ENCODE measurements around the gene GALE. TPM values are rescaled to one million over a fixed set of nuclear protein-coding genes. Genes with fewer than 3 reads are reported as not detected.

The GALE gene
- total and polyA plus RNA-seq, 2 of the 13 experiments (the other 11 are each of a cell fraction or from before 2014, with no cell fraction given): 85.2 to 88.4 TPM

DNA sequence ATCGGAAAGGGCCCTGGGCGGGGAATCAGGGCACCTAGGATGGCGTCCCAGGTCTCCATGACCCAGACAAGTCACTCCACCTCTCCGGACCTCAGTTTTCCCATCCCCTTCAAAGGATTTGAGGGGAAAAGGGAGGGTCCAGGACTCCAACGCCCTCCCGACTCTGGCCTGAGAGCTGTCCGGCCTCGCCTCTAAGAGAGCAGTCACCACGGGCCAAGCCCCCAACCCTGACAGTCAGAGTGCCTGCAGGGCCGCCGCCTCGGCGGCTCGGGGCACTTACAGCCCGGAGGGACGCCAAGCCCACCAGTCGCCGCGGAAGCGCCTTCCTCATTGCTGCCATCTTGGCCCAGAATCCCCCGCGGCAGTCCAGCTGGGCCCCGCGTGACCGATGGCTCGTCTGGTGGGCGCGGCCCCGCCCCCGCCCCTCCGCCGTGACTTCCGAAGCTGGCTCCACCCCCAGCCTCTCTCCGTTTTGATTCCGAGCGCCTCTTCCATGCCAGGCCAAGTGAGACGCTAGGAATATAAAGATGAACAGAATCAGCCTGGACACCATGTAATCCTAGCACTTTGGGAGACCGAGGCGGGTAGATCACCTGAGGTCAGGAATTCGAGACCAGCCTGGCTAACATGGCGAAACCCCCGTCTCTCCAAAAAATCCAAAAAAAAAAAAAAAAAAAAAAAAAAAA lies 24.7 kb upstream of the GALE start, which contains the start of gene HMGCL (continued):
- TF ChIP-seq GPN1 (CRISPR knock-in tag; IDR thresholded peaks at IDR 0.05; ENCODE audit: borderline replicate concordance) (no peak), ISL2 (CRISPR knock-in tag; IDR thresholded peaks at IDR 0.05) (peak; percentile 68; the same call in 1 of the 2 replicates), ZNF354B (CRISPR knock-in tag; IDR thresholded peaks at IDR 0.05) (peak; percentile 73; the same call in 1 of the 2 replicates), ZNF329 (CRISPR knock-in tag; IDR thresholded peaks at IDR 0.05; ENCODE audit: low read depth) (peak; percentile 88), EED (CRISPR knock-in tag; IDR thresholded peaks at IDR 0.05) (peak; percentile 87), ZNF543 (CRISPR knock-in tag; IDR thresholded peaks at IDR 0.05) (peak; percentile 63; the same call in 1 of the 2 replicates), ZIK1 (CRISPR knock-in tag; IDR thresholded peaks at IDR 0.05; ENCODE audit: borderline replicate concordance, low read depth) (peak; percentile 61; the same call in 1 of the 2 replicates), ZNF558 (CRISPR knock-in tag; IDR thresholded peaks at IDR 0.05; ENCODE audit: borderline replicate concordance) (0 out of 2 replicates have a peak, but pooled peaks have one; percentile 42), PITX1 (CRISPR knock-in tag; IDR thresholded peaks at IDR 0.05) (no peak; the same call in 1 of the 2 replicates), PCBP2 (optimal IDR thresholded peaks at IDR 0.05; ENCODE audit: low read depth, low read length, poor library complexity, severe bottlenecking) (no peak), HNF4A (CRISPR knock-in tag; IDR thresholded peaks at IDR 0.05) (peak; percentile 25), ZNF256 (CRISPR knock-in tag; conservative IDR thresholded peaks at IDR 0.05) (0 out of 2 replicates have a peak, but pooled peaks have one; percentile 77), DNMT1 (CRISPR knock-in tag; IDR thresholded peaks at IDR 0.05) (0 out of 2 replicates have a peak, but pooled peaks have one; percentile 54), ZNF501 (CRISPR knock-in tag; IDR thresholded peaks at IDR 0.05) (peak; percentile 76; the same call in 1 of the 2 replicates), TEAD3 (CRISPR knock-in tag; optimal IDR thresholded peaks at IDR 0.05; ENCODE audit: borderline replicate concordance) (peak; percentile 68), BCL6 (CRISPR knock-in tag; IDR thresholded peaks at IDR 0.05) (peak; percentile 62), ZNF275 (CRISPR knock-in tag; IDR thresholded peaks at IDR 0.05; ENCODE audit: borderline replicate concordance) (peak; percentile 89), ZNF350 (CRISPR knock-in tag; IDR thresholded peaks at IDR 0.05; ENCODE audit: borderline replicate concordance, low read depth) (peak; percentile 87; the same call in 1 of the 2 replicates), ELF3 (CRISPR knock-in tag; IDR thresholded peaks at IDR 0.05) (peak; percentile 60), ZNF644 (CRISPR knock-in tag; IDR thresholded peaks at IDR 0.05; ENCODE audit: low read depth) (peak; percentile 57; the same call in 1 of the 2 replicates), CENPX (CRISPR knock-in tag; IDR thresholded peaks at IDR 0.05) (no peak), ZFY (CRISPR knock-in tag; IDR thresholded peaks at IDR 0.05) (peak; percentile 81), ZNF263 (CRISPR knock-in tag; IDR thresholded peaks at IDR 0.05) (peak; percentile 51; the same call in 1 of the 2 replicates)
- TF ChIP-seq, protein P1, sequence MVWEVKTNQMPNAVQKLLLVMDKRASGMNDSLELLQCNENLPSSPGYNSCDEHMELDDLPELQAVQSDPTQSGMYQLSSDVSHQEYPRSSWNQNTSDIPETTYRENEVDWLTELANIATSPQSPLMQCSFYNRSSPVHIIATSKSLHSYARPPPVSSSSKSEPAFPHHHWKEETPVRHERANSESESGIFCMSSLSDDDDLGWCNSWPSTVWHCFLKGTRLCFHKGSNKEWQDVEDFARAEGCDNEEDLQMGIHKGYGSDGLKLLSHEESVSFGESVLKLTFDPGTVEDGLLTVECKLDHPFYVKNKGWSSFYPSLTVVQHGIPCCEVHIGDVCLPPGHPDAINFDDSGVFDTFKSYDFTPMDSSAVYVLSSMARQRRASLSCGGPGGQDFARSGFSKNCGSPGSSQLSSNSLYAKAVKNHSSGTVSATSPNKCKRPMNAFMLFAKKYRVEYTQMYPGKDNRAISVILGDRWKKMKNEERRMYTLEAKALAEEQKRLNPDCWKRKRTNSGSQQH (CRISPR knock-in tag; IDR thresholded peaks at IDR 0.05; ENCODE audit: low read depth): peak; percentile 63; the same call in 1 of the 2 replicates
- TF ChIP-seq, protein P2, sequence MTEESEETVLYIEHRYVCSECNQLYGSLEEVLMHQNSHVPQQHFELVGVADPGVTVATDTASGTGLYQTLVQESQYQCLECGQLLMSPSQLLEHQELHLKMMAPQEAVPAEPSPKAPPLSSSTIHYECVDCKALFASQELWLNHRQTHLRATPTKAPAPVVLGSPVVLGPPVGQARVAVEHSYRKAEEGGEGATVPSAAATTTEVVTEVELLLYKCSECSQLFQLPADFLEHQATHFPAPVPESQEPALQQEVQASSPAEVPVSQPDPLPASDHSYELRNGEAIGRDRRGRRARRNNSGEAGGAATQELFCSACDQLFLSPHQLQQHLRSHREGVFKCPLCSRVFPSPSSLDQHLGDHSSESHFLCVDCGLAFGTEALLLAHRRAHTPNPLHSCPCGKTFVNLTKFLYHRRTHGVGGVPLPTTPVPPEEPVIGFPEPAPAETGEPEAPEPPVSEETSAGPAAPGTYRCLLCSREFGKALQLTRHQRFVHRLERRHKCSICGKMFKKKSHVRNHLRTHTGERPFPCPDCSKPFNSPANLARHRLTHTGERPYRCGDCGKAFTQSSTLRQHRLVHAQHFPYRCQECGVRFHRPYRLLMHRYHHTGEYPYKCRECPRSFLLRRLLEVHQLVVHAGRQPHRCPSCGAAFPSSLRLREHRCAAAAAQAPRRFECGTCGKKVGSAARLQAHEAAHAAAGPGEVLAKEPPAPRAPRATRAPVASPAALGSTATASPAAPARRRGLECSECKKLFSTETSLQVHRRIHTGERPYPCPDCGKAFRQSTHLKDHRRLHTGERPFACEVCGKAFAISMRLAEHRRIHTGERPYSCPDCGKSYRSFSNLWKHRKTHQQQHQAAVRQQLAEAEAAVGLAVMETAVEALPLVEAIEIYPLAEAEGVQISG (CRISPR knock-in tag; IDR thresholded peaks at IDR 0.05): peak; percentile 84
